ENCODE results near the gene NUP85. TPM values are rescaled to one million over a fixed set of nuclear protein-coding genes. Genes with fewer than 3 reads are reported as not detected.

The NUP85 gene
- total RNA-seq, 1 donor: 25.6 TPM

DNA sequence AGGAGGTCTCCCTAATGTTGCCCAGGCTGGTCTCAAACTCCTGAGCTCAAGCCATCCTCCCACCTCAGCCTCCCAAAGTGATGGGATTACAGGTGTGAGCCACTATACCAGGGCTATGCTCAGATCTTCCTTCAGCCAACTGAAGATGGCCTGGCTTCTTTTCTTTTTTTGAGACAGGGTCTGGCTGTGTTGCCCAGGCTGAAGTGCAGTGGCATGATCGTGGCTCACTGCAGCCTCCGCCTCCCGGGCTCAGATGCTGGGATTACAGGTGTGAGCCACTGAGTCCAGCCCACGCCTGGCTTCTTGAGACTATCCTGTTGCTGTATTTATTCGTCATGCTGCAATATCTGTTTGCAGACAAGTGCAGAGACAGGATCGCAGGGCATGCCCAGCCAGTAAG, 79.6 kb downstream of the NUP85 start:
- Histone ChIP-seq H3K27me3 (ENCODE audit: insufficient read depth, low read length) (no peaks in the 10 kb centered on the region), H3K9me3 (ENCODE audit: low read depth, low read length) (no peaks in the 10 kb centered on the region)

More for the DNA sequence above, 79.6 kb downstream of the NUP85 start:
- no peak overlapping the region for H3K4me3 ChIP-seq (ENCODE audit: low read length)
- H3K4me1 ChIP-seq (ENCODE audit: insufficient read depth, low read length): peaks cover 18% of the 10 kb centered on the region

Other genes with a start within 250 kb of the NUP85 start
- gene HID1, start 232.9 kb upstream of the NUP85 start, total RNA-seq: 3.1 TPM
- gene CDR2L, start 218.0 kb upstream of the NUP85 start, total RNA-seq: 0.31 TPM
- 8.6 TPM for gene MRPL58, start 193.0 kb upstream of the NUP85 start, total RNA-seq
- gene ATP5PD, start 158.7 kb upstream of the NUP85 start, total RNA-seq: 150 TPM
- gene KCTD2, start 158.5 kb upstream of the NUP85 start, total RNA-seq: 18.6 TPM
- gene SLC16A5, start 117.7 kb upstream of the NUP85 start, total RNA-seq: 13.0 TPM
- gene ARMC7, start 95.7 kb upstream of the NUP85 start, total RNA-seq: 1.4 TPM
- gene NT5C, start 73.9 kb upstream of the NUP85 start, total RNA-seq: 24.3 TPM
- gene JPT1, start 51.2 kb upstream of the NUP85 start, total RNA-seq: 33.5 TPM
- gene SUMO2, start 22.7 kb upstream of the NUP85 start, total RNA-seq: 64.4 TPM
- 36.9 TPM for gene GGA3, start 55.9 kb downstream of the NUP85 start, total RNA-seq
- gene MRPS7, start 56.2 kb downstream of the NUP85 start, total RNA-seq: 27.1 TPM
- 19.9 TPM for gene MIF4GD, start 65.6 kb downstream of the NUP85 start, total RNA-seq
- 5.9 TPM for gene SLC25A19, start 83.8 kb downstream of the NUP85 start, total RNA-seq
- 151 TPM for gene GRB2, start 200.0 kb downstream of the NUP85 start, total RNA-seq

All from mononuclear cell (primary cell).